ENCODE measurements around the gene ARID1B. TPM values are rescaled to one million over a fixed set of nuclear protein-coding genes. Genes with fewer than 3 reads are reported as not detected.
A peak's percentile ranks its signal among the peaks of the same experiment; 100 is the strongest.

Gene ARID1B
- total and polyA plus RNA-seq, 2 of the 13 experiments (the other 11 are each of a cell fraction or from before 2014, with no cell fraction given): 20.1 to 32.6 TPM

DNA sequence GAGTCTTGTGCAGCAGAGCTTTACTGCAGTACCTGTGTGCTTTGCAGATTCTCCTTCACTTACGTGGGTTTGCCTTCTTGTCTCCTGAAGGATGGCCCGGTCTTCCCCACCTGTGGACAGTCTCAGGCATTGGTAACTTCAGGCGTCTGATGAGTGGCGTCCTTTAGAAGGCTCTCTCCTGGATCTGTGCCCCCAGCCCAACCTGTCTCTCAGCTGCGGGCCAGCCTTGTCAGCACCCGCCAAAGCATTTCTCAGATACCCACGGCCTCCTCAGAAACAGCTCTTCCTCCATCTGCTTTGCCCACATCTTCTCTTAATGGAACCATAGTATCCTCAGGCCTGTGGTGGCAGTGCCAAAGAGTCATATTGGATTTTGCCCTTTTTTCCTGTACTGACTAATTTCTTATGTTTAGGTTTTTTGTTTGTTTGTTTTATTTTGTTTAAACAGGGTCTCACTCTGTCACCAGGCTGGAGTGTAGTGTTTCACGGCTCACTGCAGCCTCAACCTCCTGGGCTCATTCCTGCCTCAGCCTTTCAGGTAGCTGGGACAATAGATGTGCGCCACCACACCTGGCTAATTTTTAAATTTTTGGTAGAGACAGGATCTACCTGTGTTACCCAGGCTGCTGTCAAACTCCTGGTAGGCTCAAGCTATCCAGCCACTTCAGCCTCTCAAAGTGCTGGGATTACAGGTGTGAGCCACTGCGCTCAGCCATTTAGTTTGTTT, 96.6 kb downstream of the ARID1B start:
- H3K36me3 ChIP-seq (replicated peaks in 1 of 2; ENCODE audit: control insufficient read depth in 1 of 2, insufficient read depth in 2 of 2, low read length in 2 of 2): peaks cover 4 to 17% of the 10 kb centered on the region in 2 experiments; a peak in 4 of 5 replicates
- H3K4me3 ChIP-seq (replicated peaks in 1 of 3; ENCODE audit: insufficient read depth in 1 of 3, low read depth in 2 of 3, low read length in 3 of 3): no peak overlapping the region
- intact Hi-C loops (cut with micrococcal nuclease; ENCODE audit: unreplicated experiment): no loop called here
- POLR2A ChIA-PET: no interaction called here
- no peaks in the 10 kb centered on the region for H3K27me3 ChIP-seq (ENCODE audit: control insufficient read depth in 1 of 2, insufficient read depth in 2 of 2, low read length in 2 of 2)
- BruUV-seq (replicated peaks): no TSS peak
- peaks cover 81% of the 10 kb centered on the region for H3K79me2 ChIP-seq (ENCODE audit: insufficient read depth, low read length)
- no peak overlapping the region for H2AFZ ChIP-seq (ENCODE audit: low read length)
- H3K9ac ChIP-seq (ENCODE audit: insufficient read depth, low read depth, low read length): no peak overlapping the region
- H3K4me1 ChIP-seq (ENCODE audit: insufficient read depth, low read length): peaks cover 9% of the 10 kb centered on the region
- CTCF ChIA-PET (ENCODE audit: low intra/inter-chr PET ratio, low total read pairs): no interaction called here
- no peaks in the 10 kb centered on the region for H3K9me3 ChIP-seq (ENCODE audit: low read length)
- no peak overlapping the region for H3K27ac ChIP-seq (ENCODE audit: extremely low read length, insufficient read depth, low read length)
- TF ChIP-seq ZBTB38 (CRISPR knock-in tag; IDR thresholded peaks at IDR 0.05): 0 out of 2 replicates have a peak, but pooled peaks have one; percentile 35
- TF ChIP-seq, protein P1, sequence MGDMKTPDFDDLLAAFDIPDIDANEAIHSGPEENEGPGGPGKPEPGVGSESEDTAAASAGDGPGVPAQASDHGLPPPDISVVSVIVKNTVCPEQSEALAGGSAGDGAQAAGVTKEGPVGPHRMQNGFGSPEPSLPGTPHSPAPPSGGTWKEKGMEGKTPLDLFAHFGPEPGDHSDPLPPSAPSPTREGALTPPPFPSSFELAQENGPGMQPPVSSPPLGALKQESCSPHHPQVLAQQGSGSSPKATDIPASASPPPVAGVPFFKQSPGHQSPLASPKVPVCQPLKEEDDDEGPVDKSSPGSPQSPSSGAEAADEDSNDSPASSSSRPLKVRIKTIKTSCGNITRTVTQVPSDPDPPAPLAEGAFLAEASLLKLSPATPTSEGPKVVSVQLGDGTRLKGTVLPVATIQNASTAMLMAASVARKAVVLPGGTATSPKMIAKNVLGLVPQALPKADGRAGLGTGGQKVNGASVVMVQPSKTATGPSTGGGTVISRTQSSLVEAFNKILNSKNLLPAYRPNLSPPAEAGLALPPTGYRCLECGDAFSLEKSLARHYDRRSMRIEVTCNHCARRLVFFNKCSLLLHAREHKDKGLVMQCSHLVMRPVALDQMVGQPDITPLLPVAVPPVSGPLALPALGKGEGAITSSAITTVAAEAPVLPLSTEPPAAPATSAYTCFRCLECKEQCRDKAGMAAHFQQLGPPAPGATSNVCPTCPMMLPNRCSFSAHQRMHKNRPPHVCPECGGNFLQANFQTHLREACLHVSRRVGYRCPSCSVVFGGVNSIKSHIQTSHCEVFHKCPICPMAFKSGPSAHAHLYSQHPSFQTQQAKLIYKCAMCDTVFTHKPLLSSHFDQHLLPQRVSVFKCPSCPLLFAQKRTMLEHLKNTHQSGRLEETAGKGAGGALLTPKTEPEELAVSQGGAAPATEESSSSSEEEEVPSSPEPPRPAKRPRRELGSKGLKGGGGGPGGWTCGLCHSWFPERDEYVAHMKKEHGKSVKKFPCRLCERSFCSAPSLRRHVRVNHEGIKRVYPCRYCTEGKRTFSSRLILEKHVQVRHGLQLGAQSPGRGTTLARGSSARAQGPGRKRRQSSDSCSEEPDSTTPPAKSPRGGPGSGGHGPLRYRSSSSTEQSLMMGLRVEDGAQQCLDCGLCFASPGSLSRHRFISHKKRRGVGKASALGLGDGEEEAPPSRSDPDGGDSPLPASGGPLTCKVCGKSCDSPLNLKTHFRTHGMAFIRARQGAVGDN (CRISPR knock-in tag; IDR thresholded peaks at IDR 0.05): 0 out of 2 replicates have a peak, but pooled peaks have one; percentile 9
- no peak for TF ChIP-seq ZNF549 (CRISPR knock-in tag; IDR thresholded peaks at IDR 0.05)
- no peak overlapping the region for H3K4me2 ChIP-seq (ENCODE audit: low read depth, low read length)
- in situ Hi-C loops (cut with HindIII; ENCODE audit: extremely low pct_ligation_motif_present, low pct_unique_long_range_greater_than_20kb): no loop called here
- peaks cover 12% of the 10 kb centered on the region; the same call in 1 of the 2 replicates for H4K20me1 ChIP-seq (ENCODE audit: insufficient read depth, low read length)
- no peak for DNase-seq (ENCODE audit: low spot score)
- peak; percentile 39 for ATAC-seq
- FAIRE-seq: no peak
- 96% methylated on average over 10 of the region's 10 CpGs for WGBS (ENCODE audit: low lambda C conversion rate)
